Measurements from ENCODE around the gene PARM1.

- TF ChIP-seq CTCF (IDR thresholded peaks at IDR 0.05) (no peak), POLR2A (IDR thresholded peaks at IDR 0.05) (no peak)
Observed at GRCh38 chr4:75031775-75032174, 98.9 kb downstream of the PARM1 start.

Measured in adrenal gland (tissue), 5 donors.